ENCODE data around the gene CLIC1.

DNA sequence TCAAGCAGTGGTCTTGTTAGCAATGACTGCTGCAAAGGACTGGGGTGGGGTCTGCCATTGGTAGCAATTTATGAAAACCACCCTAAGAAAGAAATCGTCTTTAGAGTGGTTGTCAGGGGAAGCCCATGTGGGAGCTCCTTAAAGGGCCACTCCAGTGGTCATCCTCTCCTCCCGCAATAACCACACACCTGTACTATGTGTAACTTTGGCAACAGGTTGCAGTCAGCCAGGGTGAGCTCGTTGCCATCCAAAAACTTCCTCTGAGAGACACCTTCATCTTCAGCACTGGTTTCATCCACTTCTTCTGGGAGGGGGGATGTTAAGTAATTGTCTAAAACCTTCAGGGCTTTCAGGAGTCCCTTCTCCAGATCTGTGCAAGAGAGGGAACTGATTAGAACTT is 4.3 kb downstream of the CLIC1 start:
- TF ChIP-seq, protein P1, sequence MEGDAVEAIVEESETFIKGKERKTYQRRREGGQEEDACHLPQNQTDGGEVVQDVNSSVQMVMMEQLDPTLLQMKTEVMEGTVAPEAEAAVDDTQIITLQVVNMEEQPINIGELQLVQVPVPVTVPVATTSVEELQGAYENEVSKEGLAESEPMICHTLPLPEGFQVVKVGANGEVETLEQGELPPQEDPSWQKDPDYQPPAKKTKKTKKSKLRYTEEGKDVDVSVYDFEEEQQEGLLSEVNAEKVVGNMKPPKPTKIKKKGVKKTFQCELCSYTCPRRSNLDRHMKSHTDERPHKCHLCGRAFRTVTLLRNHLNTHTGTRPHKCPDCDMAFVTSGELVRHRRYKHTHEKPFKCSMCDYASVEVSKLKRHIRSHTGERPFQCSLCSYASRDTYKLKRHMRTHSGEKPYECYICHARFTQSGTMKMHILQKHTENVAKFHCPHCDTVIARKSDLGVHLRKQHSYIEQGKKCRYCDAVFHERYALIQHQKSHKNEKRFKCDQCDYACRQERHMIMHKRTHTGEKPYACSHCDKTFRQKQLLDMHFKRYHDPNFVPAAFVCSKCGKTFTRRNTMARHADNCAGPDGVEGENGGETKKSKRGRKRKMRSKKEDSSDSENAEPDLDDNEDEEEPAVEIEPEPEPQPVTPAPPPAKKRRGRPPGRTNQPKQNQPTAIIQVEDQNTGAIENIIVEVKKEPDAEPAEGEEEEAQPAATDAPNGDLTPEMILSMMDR (IDR thresholded peaks at IDR 0.05): no peak
- TF ChIP-seq EZH2 (IDR thresholded peaks at IDR 0.05): no peak

Measured in neural progenitor cell (in vitro differentiated cells).